SK-N-SH (cell line): ENCODE measurements around the gene OR6B1.

ENCODE experiments used
- CTCF ChIP-seq: fragments of 200-600 bp; sonication (generic); IDR thresholded peaks from 2 replicates; pipeline ENCODE4 v1.6.1; 2017; ENCODE audit warnings: antibody characterized with exemption, mild to moderate bottlenecking, moderate library complexity
- EP300 ChIP-seq, 2 experiments: IDR thresholded peaks; 2 replicates each; pipeline versions ENCODE4 v1.4.0 to v1.6.1; 2012; ENCODE audit warnings: borderline replicate concordance in 1 of 2, low read depth in 1 of 2, low read length in 1 of 2
- JUND ChIP-seq: IDR thresholded peaks from 2 replicates; pipeline ENCODE4 v1.4.0; 2012
- RXRA ChIP-seq: IDR thresholded peaks from 2 replicates; pipeline ENCODE4 v1.4.0; 2012; ENCODE audit warnings: low read depth, mild to moderate bottlenecking, borderline replicate concordance

- no peak for TF ChIP-seq RXRA
- TF ChIP-seq EP300 (IDR thresholded peaks at IDR 0.05; ENCODE audit: borderline replicate concordance in 1 of 2, low read depth in 1 of 2, low read length in 1 of 2): no peak
- no peak for TF ChIP-seq CTCF
- TF ChIP-seq JUND: no peak
Measured at GRCh38 chr7:143973870-143974416, 26.2 kb upstream of the OR6B1 start.
